CD4-positive, alpha-beta T cell treated with Interleukin-21 for 1 hour (primary cell): ENCODE results near the gene UPK3B.
"Not testable (repeated sequence)": the region's sequence is repeated elsewhere in the genome, so short reads cannot be mapped to it uniquely, and the experiment has no call there.

Source experiments
- DNase-seq: peaks from one replicate; pipeline ENCODE4 v3.0.0-alpha.2; 2020

Gene UPK3B

GRCh38 chr7:76492139-76492538, 18.2 kb upstream of the UPK3B start:
- DNase-seq, result not testable (repeated sequence)

DNA sequence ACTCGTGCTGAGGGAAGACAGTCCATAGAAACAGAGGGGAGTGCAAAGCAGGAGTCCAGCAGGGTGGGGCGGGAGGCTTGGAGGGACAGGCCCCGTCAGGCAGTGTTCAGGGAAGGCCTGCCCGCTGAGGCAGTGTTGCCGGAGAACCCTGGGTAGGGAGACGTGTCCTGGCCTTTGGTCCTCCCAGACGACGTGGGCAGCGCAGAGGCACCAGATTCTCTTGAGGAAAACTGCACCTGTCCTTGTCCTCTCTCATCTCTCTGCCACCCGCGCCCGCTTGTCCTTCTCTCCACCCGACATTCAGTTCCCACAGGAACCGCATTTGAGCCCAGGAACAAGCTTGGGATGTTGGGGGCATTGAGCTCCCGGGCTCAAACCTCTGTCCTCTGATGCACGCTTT, 14.6 kb upstream of the UPK3B start:
- not testable (repeated sequence) for DNase-seq

- not testable (repeated sequence) for DNase-seq
Observed at GRCh38 chr7:76497918-76498582, 12.3 kb upstream of the UPK3B start.

- DNase-seq, result not testable (repeated sequence)
Observed at GRCh38 chr7:76498583-76499200, 11.7 kb upstream of the UPK3B start.

DNA sequence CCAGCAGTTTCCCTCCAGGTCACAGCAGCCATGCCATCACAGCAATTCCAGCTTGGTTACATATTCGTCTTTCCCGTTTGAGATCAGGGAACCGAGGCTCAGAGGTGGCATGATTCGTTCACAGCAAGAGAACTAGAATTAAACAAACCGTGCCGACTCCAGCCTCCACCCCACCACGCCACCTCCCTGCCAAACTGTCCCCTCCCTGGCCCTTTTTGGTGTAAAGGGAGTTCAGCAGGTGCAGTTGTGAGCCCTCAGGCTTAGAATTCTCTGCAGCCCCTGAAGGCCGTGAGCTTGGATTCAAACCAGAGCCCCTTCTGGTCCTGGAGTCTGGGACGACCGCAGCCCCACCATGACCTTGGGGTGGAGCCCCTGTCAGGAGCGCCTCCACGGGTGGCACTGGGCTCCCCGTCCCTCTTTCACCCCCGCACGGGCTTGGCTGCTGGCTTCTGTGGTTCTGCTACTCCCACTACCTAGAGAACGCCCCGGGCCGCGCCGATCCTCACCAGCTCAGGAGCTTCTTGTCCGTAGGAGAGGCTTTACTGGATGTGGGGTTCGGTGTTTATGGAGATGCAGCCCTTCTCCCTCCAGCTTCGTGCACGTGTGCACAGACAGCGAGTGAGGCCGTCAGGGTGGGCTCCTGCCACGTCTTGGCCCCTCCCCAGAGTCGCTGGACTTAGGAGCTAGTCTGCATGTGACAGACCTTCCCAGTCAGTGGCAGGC, 11.0 kb upstream of the UPK3B start:
- not testable (repeated sequence) for DNase-seq

DNA sequence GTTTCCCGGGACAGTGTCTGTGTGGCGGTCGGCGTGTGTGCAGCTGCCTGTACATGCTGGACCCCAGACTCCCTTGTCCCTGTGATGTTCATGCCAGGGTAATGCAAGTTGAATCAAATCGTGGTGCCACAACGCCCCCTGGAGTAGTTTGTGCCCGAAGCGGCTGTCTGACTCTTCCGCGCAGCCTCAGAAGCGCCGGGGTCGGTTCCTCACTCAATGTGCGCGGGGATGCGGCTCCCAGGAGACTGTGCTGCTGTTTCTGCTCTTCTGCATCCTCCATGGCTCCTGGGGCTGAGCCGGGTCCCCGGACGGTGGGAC, 10.5 kb upstream of the UPK3B start:
- not testable (repeated sequence) for DNase-seq

- not testable (repeated sequence) for DNase-seq
Observed at GRCh38 chr7:76502224-76502623, 8.1 kb upstream of the UPK3B start.

GRCh38 chr7:76502836-76503235, 7.5 kb upstream of the UPK3B start:
- not testable (repeated sequence) for DNase-seq

- not testable (repeated sequence) for DNase-seq
Observed at GRCh38 chr7:76503244-76503643, 7.1 kb upstream of the UPK3B start.

- DNase-seq, result not testable (repeated sequence)
Observed at GRCh38 chr7:76504351-76505167, 5.8 kb upstream of the UPK3B start.

- no peak for DNase-seq
Observed at GRCh38 chr7:76505168-76506080, 4.9 kb upstream of the UPK3B start.

DNA sequence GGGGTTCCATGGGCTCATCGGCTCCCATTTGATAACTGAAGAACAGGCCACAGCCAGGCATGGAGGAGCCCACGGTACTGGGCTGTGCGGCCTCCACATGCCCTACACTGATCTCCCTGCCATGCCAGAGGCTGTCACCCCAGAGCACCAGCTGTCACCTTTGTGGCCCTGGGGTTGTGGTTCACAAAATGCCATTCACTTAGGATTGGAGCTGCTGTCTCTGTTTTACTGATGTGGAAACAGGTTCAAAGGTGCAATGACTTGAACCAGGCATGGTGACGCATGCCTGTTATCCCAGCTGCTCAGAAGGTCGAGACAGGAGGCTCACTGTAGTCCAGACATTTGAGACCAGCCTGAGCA, 4.3 kb upstream of the UPK3B start:
- no peak for DNase-seq

DNA sequence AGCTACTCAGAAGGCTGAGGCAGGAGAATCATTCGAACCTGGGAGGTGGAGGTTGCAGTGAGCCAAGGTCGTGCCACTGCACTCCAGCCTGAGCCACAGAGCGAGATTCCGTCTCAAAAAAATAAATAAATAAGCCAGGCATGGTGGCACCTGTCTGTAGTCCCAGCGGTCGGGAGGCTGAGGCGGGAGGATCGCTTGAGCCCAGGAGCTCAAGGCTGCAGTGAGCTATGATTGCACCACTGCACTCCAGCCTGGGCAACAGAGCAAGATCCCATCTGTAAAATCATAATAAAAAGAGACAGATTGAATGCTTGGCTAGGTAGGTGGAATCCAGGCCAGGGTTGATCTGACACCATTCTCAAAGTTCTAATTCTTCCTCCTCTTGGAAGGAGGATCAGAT, 3.7 kb upstream of the UPK3B start:
- DNase-seq, result not testable (repeated sequence)

- peak; percentile 30 for DNase-seq
Observed at GRCh38 chr7:76507723-76508406, 2.5 kb upstream of the UPK3B start.

DNA sequence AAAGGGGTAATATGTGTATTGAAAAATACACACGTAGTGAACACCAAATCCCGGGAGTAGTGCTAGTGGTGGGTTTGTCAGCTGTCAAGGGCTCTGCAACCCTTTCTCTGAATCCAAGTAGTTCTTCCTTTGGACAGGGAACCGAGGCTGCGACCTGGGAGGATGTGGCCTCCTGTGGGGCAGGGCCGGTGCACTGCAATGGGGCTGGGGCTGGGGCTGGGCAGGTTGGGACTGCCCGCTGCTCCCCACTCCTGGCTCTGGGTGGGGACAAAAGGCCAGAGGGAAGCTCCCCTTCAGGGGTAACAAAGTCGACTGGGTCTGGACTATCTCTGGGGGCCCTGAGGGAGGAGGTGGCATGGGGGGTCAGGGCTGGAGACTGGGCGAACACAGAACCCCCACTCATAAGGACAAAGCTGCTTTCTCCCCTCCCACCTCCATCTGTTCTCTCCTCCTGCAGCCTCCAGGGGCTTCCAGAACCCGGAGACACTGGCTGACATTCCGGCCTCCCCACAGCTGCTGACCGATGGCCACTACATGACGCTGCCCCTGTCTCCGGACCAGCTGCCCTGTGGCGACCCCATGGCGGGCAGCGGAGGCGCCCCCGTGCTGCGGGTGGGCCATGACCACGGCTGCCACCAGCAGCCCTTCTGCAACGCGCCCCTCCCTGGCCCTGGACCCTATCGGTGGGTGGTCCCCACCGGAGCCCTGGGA, 1.0 kb downstream of the UPK3B start:
- not testable (repeated sequence) for DNase-seq

DNA sequence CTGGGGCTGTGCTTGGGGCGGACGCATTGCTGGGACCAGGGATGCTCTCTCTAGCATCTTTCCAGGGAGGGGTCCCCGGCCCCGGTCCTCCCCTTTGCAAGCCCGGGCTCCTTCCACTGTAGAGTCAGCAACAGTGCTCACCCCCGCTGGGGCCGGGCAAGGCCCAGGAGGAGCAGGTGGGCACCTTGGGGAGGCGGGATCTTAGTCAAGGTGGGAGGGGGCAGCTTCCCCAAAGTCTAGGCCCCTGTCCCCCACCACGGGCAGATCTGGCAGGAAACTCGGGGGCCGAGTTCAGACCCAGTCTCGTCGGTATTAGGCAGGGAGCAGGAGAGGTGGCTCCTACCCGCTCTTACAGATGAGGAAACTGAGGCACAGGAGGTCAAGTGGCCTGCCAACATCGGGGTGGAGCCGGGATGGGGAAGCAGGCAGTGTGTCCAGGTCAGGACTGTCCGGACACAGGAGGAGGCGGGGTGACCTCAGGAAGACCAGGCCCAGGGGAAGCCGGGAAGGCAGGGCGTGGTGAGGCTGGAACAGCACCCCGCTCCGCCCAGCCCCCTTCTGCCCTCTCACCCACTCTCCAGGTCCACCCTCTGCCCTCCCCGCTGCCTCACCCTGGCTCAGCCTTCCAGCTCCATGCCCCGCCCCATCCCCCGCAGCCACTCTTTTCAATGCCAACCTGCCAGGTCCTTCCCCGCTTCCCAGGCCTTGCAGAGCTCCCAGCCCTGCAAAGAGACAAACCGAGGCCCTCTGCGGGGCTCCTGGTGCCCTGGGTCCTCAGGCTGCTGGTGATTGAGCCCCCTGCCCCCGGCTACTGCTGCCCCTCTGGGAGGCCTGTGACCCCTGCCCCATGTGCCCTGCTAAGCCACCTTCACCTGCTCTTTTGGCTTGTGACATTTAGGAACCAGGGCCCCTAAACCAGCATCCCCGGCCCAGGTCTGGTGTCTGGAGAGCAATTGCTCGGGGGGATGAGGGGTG, 1.8 kb downstream of the UPK3B start:
- not testable (repeated sequence) for DNase-seq

GRCh38 chr7:76512941-76513816, 2.8 kb downstream of the UPK3B start:
- DNase-seq, result no peak
